Upper lobe of left lung (tissue), 4 donors: ENCODE measurements around the gene IL22RA2.

ENCODE experiments used
- EP300 ChIP-seq, 4 donors: sonication (generic); formaldehyde crosslinking; IDR thresholded peaks; one replicate each; pipeline ENCODE4 v1.5.1; 2017; ENCODE audit warnings: antibody characterized with exemption in 4 of 4, control low read depth in 2 of 4
- POLR2A ChIP-seq, 4 donors: fragments of 450-650 bp; IDR thresholded peaks; one replicate each; pipeline ENCODE4 v1.5.1; 2016 to 2017; ENCODE audit warnings: antibody characterized with exemption in 4 of 4, mild to moderate bottlenecking in 2 of 4
- POLR2AphosphoS5 ChIP-seq, 2 donors: sonication (generic); formaldehyde crosslinking; IDR thresholded peaks; one replicate each; pipeline ENCODE4 v1.5.1; 2017; ENCODE audit warnings: antibody characterized with exemption in 2 of 2
- TF ChIP-seq, protein P1 (sequence below), 6 experiments: fragments of 450-650 bp in 4 of 6; fragments of 200-600 bp in 2 of 6; sonication (generic) in 2 of 6; IDR thresholded peaks; one replicate each; pipeline ENCODE4 v1.5.1; 2016 to 2019; ENCODE audit warnings: antibody characterized with exemption in 6 of 6

DNA sequence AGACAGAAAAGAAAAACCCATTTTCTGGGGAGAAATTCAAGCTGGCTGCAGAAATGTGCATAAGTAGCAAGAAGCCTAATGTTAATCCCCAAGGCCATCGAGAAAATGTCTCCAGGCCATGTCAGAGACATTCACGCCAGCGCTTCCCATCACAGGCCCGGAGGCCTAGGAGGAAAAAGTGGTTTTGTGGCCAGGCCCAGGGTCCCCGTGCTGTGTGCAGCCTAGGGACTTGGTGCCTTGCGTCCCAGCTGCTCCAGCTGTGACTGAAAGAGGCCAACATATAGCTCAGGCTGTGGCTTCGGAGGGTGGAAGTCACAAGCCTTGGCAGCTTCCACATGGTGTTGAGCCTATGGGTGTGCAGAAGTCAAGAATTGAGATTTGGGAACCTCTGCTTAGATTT lies 34.8 kb upstream of the IL22RA2 start:
- TF ChIP-seq POLR2AphosphoS5 (IDR thresholded peaks at IDR 0.05) (no peak), POLR2A (IDR thresholded peaks at IDR 0.05) (no peak), EP300 (IDR thresholded peaks at IDR 0.05) (no peak)
- TF ChIP-seq, protein P1, sequence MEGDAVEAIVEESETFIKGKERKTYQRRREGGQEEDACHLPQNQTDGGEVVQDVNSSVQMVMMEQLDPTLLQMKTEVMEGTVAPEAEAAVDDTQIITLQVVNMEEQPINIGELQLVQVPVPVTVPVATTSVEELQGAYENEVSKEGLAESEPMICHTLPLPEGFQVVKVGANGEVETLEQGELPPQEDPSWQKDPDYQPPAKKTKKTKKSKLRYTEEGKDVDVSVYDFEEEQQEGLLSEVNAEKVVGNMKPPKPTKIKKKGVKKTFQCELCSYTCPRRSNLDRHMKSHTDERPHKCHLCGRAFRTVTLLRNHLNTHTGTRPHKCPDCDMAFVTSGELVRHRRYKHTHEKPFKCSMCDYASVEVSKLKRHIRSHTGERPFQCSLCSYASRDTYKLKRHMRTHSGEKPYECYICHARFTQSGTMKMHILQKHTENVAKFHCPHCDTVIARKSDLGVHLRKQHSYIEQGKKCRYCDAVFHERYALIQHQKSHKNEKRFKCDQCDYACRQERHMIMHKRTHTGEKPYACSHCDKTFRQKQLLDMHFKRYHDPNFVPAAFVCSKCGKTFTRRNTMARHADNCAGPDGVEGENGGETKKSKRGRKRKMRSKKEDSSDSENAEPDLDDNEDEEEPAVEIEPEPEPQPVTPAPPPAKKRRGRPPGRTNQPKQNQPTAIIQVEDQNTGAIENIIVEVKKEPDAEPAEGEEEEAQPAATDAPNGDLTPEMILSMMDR (IDR thresholded peaks at IDR 0.05): no peak
